CD4-positive, alpha-beta T cell (primary cell): Measurements from ENCODE around the gene ASB10. TPM values are rescaled to one million over a fixed set of nuclear protein-coding genes. Genes with fewer than 3 reads are reported as not detected.

Experiments
- ATAC-seq: fragments of 200-7000 bp; cut with Tn5 transposase; one replicate; pipeline ENCODE4 v1.10.0; 2022; ENCODE audit warnings: mild to moderate bottlenecking; ENCODE audit not compliant: poor library complexity
- CTCF ChIA-PET: fragments of 350-600 bp; sonication (Branson Sonifier 250); formaldehyde crosslinking; loops from one replicate; lab custom pipeline; 2021; ENCODE audit warnings: antibody characterized with exemption, inconsistent platforms; lab: Charles Lee
- POLR2A ChIA-PET: fragments of 350-600 bp; sonication (Branson Sonifier 250); formaldehyde crosslinking; loops from one replicate; lab custom pipeline; 2021; ENCODE audit warnings: antibody characterized with exemption, inconsistent platforms; lab: Charles Lee
- DNase-seq, 14 experiments: peaks; one replicate each; pipeline ENCODE4 v3.0.0-alpha.2; 2013 to 2020; ENCODE audit warnings: mixed read lengths in 2 of 14
- H3K27ac ChIP-seq, 2 donors: one replicate each; pipeline versions ENCODE4 v1.5.1 to v1.7.0; 2013; ENCODE audit warnings: low read length in 2 of 2, low read depth in 1 of 2, mild to moderate bottlenecking in 1 of 2
- H3K27me3 ChIP-seq, 2 experiments: 1 replicate in 1 of 2; 2 replicates in 1 of 2; pipeline versions ENCODE4 v1.6.1 to v1.7.0; 2013; ENCODE audit warnings: low read length in 2 of 2, control low read depth in 1 of 2, mild to moderate bottlenecking in 1 of 2, moderate library complexity in 1 of 2; ENCODE audit not compliant: insufficient read depth in 2 of 2, control insufficient read depth in 1 of 2
- H3K36me3 ChIP-seq: one replicate; pipeline ENCODE4 v1.6.1; 2013; ENCODE audit warnings: low read length, control low read depth; ENCODE audit not compliant: insufficient read depth
- H3K4me1 ChIP-seq: one replicate; pipeline ENCODE4 v1.6.1; 2013; ENCODE audit warnings: low read length, control low read depth; ENCODE audit not compliant: insufficient read depth
- H3K4me3 ChIP-seq: one replicate; pipeline ENCODE4 v1.5.1; 2013; ENCODE audit warnings: mild to moderate bottlenecking, low read length, moderate library complexity
- H3K9me3 ChIP-seq, 2 experiments: 1 replicate in 1 of 2; 2 replicates in 1 of 2; pipeline versions ENCODE4 v1.6.1 to v1.7.0; 2013; ENCODE audit warnings: low read length in 2 of 2, mild to moderate bottlenecking in 2 of 2, control low read depth in 1 of 2, moderate library complexity in 1 of 2; ENCODE audit not compliant: control insufficient read depth in 1 of 2, insufficient read depth in 1 of 2
- H3K27ac Mint-ChIP-seq: one replicate; pipeline ENCODE4 v1.8.0; 2020; ENCODE audit warnings: mixed read lengths
- H3K27me3 Mint-ChIP-seq: one replicate; pipeline ENCODE4 v1.8.0; 2021; ENCODE audit warnings: mixed read lengths
- H3K36me3 Mint-ChIP-seq: one replicate; pipeline ENCODE4 v1.8.0; 2021; ENCODE audit warnings: low read depth, mixed read lengths
- H3K4me1 Mint-ChIP-seq: one replicate; pipeline ENCODE4 v1.8.0; 2021; ENCODE audit warnings: low read depth, mixed read lengths
- H3K4me3 Mint-ChIP-seq: one replicate; pipeline ENCODE4 v1.8.0; 2020; ENCODE audit warnings: mild to moderate bottlenecking, mixed read lengths
- H3K9me3 Mint-ChIP-seq: one replicate; pipeline ENCODE4 v1.8.0; 2020; ENCODE audit warnings: mixed read lengths
- CTCF ChIP-seq: fragments of 200-600 bp; IDR thresholded peaks from one replicate; pipeline ENCODE4 v1.8.0; 2022; ENCODE audit warnings: antibody characterized with exemption, mild to moderate bottlenecking
- intact Hi-C, 2 experiments: fragments of 100-400 bp; cut with DNase I in 1 of 2; cut with micrococcal nuclease in 1 of 2; formaldehyde crosslinking; loops; one replicate each; pipeline versions ENCODE4 v1.15.1 to v1.9.0; 2023 to 2025; cut with DNase I, micrococcal nuclease
- total RNA-seq, 174 experiments: library from RNA in 2 of 174; stranded (reverse) in 2 of 174; gene quantifications; one replicate each; pipeline ENCODE4 v1.2.3 and lab custom pipeline; 2021 to 2026

The ASB10 gene
- total RNA-seq, 2 experiments from 2014 or later, result not detected

DNA sequence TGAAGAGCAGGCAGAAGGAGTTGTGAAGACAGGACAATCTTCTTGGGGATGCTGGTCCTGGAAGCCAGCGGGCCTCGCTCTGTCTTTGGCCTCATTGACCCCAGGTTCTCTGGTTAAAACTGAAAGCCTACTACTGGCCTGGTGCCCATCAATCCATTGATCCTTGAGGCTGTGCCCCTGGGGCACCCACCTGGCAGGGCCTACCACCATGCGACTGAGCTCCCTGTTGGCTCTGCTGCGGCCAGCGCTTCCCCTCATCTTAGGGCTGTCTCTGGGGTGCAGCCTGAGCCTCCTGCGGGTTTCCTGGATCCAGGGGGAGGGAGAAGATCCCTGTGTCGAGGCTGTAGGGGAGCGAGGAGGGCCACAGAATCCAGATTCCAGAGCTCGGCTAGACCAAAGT is 46.8 kb upstream of the ASB10 start:
- no peaks in the 10 kb centered on the region for H3K9me3 Mint-ChIP-seq
- peak overlapping the region; percentile 99 for H3K4me3 Mint-ChIP-seq
- H3K9me3 ChIP-seq, result no peaks in the 10 kb centered on the region
- peaks cover 44% of the 10 kb centered on the region for H3K4me1 Mint-ChIP-seq
- no peaks in the 10 kb centered on the region for H3K27me3 Mint-ChIP-seq
- H3K27ac Mint-ChIP-seq, result peak overlapping the region; percentile 90
- ChIA-PET CTCF (interaction anchor here (2.0 kb wide), 1 partner anchor 10 kb away, joined by 10 read pairs; no protein-coding TSS in a partner anchor), POLR2A (interaction anchor here (0.6 to 3.6 kb wide), 3 partner anchors 9 to 251 kb away, joined by 3 to 18 read pairs (median 4); no protein-coding TSS in a partner anchor)
- peak overlapping the region; percentile 95 for H3K4me3 ChIP-seq
- intact Hi-C loops, result loop anchor here (2.0 kb wide), 2 partner anchors 175 to 1609 kb away; partner anchors contain the start of gene SLC4A2 (in 1 of the 2)
- TF ChIP-seq CTCF, result no peak
- no peaks in the 10 kb centered on the region for H3K27me3 ChIP-seq
- DNase-seq, result no peak
- H3K36me3 Mint-ChIP-seq, result peaks cover 43% of the 10 kb centered on the region
- ATAC-seq, result no peak
- H3K4me1 ChIP-seq, result peaks cover 39% of the 10 kb centered on the region
- H3K27ac ChIP-seq, result peak overlapping the region in 1 of 2 donors; percentile 74
- peaks cover 37% of the 10 kb centered on the region for H3K36me3 ChIP-seq

DNA sequence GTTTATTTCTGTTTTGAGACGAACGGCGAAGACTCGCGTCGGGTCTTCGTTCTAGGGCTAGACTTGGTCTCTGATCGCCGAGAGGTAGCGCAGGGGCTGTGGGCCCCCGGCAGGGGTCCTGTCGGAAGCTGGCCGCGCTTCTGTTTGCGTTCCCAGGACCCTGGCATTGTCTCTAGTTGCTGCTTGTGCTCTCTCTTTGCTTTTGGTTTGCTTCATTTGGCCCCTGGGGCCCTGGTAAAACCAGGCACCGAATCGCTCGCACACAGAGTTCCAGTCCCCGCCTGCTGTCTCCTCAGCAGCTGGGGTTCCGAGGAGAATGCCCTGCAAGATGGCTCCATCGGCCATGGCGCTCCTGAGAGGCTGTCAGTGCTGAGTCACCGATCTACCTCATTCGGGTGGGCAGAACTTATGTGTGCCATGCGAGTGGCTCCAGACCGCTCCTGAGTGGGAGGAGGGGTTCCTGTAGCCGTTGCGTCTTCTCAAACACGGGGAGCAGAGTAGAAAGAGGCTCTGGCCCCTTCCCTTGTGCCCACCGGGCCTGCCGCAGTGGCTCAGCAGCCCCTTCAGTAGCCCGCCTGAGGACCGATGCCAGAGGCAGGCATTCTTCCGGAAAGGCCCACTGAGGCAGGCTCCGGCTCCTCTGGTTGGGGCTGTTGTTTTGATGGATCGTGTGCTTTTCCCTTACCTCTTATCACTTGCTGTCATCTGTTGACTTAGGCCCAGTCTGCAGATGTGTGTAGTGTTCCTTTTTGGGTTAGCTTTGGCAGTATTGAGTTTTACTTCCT is 46.1 kb upstream of the ASB10 start:
- Mint-ChIP-seq H3K4me3 (peak overlapping the region; percentile 99), H3K4me1 (peaks cover 44% of the 10 kb centered on the region)

More for the DNA sequence above, 46.1 kb upstream of the ASB10 start:
- H3K36me3 ChIP-seq, result peaks cover 32% of the 10 kb centered on the region
- TF ChIP-seq CTCF, result no peak
- peaks cover 43% of the 10 kb centered on the region for H3K36me3 Mint-ChIP-seq
- ChIA-PET CTCF (interaction anchor here (0.9 to 2.0 kb wide), 3 partner anchors 11 to 215 kb away, joined by 3 to 10 read pairs (median 4); no protein-coding TSS in a partner anchor), POLR2A (interaction anchor here (1.0 to 3.6 kb wide), 6 partner anchors 9 to 200 kb away, joined by 3 to 18 read pairs (median 4); no protein-coding TSS in a partner anchor)
- ATAC-seq (peak; percentile 71), DNase-seq (peak; percentile 42 to 78 (median 59))
- H3K9me3 Mint-ChIP-seq, result no peaks in the 10 kb centered on the region
- H3K27ac Mint-ChIP-seq, result peak overlapping the region; percentile 90
- intact Hi-C loops, result loop anchor here (2.0 kb wide), 2 partner anchors 174 to 1608 kb away; partner anchors contain the start of gene SLC4A2 (in 1 of the 2)
- H3K9me3 ChIP-seq, result no peaks in the 10 kb centered on the region
- H3K4me1 ChIP-seq, result peaks cover 40% of the 10 kb centered on the region
- H3K4me3 ChIP-seq, result peak overlapping the region; percentile 95
- no peaks in the 10 kb centered on the region for H3K27me3 Mint-ChIP-seq
- H3K27me3 ChIP-seq, result no peaks in the 10 kb centered on the region
- peak overlapping the region; percentile 61 to 74 for H3K27ac ChIP-seq
